ENCODE measurements around the gene STXBP6. TPM values are rescaled to one million over a fixed set of nuclear protein-coding genes. Genes with fewer than 3 reads are reported as not detected.
"Not testable (repeated sequence)": the region's sequence is repeated elsewhere in the genome, so short reads cannot be mapped to it uniquely, and the experiment has no call there.

The STXBP6 gene
- total RNA-seq, 2 donors from 2014 or later: 0.49 TPM; not detected in 1

DNA sequence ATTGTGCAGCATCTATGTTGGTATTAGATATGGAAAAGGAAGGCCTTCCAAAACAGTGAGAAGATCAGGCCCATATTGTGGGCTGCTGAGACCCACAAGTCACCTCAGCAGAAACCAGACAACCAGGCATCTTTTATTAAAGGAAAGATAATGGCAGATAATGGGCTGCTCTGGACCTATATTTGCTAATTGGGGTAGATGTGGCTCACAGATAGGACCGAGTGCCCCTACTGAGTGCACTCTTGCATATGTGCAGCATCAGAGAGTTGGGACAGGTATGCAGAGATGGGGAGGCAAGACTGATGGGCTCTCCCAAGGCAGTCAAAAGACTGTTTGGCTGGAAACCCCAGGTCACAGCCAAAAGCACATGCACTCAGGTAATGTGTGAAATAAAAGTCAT lies 266.2 kb downstream of the STXBP6 start:
- DNase-seq (ENCODE audit: low spot score in 2 of 2) (no peak), ATAC-seq (no peak)
- H3K9me3 Mint-ChIP-seq: no peaks in the 10 kb centered on the region
- no peak overlapping the region for H3K27ac Mint-ChIP-seq
- no peaks in the 10 kb centered on the region for H3K36me3 Mint-ChIP-seq

DNA sequence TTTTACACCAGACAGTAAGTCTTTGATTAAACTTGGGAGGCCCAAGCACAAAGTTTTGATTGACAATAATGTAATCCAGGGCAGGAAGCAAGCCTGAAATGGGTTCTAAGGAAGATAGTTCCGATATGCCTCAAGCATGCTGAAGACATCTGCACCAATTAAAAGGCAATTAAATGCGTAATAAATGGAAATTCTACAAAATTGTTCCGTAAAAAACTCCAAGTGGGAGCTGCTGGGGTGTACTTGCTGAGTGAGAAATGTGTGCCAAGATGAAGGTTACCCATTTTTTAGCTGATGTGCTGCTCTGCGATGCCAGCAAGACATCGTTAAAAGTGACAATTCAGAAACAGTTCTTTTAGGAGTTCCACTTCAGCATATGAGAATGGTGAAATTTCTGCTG lies 269.7 kb downstream of the STXBP6 start:
- ATAC-seq (no peak), DNase-seq (ENCODE audit: low spot score in 2 of 2) (no peak)
- H3K36me3 Mint-ChIP-seq: no peaks in the 10 kb centered on the region
- H3K27ac Mint-ChIP-seq: no peak overlapping the region
- H3K9me3 Mint-ChIP-seq: no peaks in the 10 kb centered on the region

DNA sequence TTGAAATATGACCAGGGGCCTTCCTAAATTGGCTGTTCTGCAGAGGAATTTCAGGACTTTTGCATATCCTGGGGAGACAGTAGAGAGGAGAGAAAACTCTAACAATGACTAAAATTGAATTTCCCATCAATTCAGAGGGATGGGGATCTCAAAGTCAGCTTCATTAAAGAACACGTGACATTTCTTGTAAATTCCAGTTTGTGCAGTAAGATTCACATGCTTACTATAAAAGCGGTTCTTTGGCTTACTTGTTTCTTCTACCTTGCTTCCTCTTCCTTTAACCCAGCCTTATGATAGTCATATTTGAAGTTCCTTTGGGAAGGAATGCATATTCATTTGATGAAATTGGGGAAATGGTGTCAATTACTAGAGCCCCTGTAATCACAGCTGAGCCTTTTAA lies 272.3 kb downstream of the STXBP6 start:
- ATAC-seq (no peak), DNase-seq (ENCODE audit: low spot score in 2 of 2) (no peak)
- Mint-ChIP-seq H3K9me3 (no peaks in the 10 kb centered on the region), H3K36me3 (no peaks in the 10 kb centered on the region), H3K27ac (no peak overlapping the region)

DNA sequence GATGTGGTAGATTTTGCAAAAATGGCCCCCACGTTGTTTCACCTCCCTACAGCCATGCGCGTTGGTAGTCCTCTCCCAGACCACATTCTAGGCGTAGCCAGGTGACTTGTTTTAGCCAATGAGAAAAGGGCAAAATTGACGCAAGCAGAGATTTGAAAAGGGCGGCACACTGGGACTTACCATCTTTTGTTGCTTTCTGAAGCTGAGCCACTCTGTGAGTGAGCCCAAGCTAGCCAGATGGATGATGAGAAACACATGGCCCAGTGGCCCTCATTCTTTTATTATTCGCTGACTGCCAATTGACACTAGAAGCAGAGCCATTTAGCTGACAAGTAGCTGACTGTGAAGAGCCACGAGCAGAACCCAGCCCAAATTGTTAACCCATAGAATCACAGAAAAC lies 274.0 kb downstream of the STXBP6 start:
- no peaks in the 10 kb centered on the region for H3K9me3 Mint-ChIP-seq

DNA sequence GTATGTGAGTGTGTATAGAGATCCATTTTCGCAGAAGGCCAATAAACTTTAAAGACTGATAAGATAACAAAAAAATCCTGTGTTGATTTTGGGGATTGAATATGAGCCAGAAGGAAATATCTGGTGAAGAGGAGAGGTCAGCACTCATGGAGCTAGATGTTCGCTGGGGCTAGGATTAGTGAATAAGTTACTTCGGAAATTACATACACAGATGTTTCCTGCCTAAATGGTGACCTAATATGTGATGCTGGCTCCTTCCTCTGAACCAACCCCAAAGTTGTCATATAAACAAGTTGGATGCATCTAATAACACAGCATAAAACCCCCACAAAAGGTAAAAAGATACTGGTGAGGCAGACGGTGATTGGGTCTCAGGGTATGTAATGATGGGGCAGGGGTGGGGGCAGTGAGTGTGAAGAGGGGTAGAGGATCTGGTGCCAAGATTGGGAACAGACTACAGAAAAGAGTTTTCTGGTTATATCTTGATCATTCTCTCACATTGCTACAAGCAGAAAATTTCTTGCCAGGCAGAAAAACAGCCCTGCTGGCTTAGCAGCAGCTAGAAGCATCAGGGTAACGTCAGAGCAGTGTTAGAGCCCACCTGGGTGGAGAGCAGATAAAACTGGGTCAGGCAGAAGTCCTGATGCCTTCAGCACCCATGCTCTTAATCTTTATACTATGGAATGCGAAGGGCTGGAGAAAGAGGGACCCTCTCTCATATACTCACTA lies 275.6 kb downstream of the STXBP6 start:
- DNase-seq (ENCODE audit: low spot score in 2 of 2) (no peak), ATAC-seq (no peak)
- Mint-ChIP-seq H3K9me3 (peaks cover 0 to 4% of the 10 kb centered on the region in 2 donors), H3K27ac (no peak overlapping the region), H3K36me3 (peaks cover 0 to 5% of the 10 kb centered on the region in 2 donors)

More for the DNA sequence above, 274.0 kb downstream of the STXBP6 start:
- Mint-ChIP-seq H3K27ac (no peak overlapping the region), H3K36me3 (no peaks in the 10 kb centered on the region)
- no peak for ATAC-seq
- DNase-seq (ENCODE audit: low spot score in 2 of 2): no peak

- ATAC-seq; H3K9me3 Mint-ChIP-seq; H3K27ac Mint-ChIP-seq; DNase-seq (ENCODE audit: low spot score in 2 of 2): not testable (repeated sequence)
- peaks cover 0 to 10% of the 10 kb centered on the region in 2 donors for H3K36me3 Mint-ChIP-seq
These were observed 276.4 kb downstream of the STXBP6 start for GRCh38 chr14:24773564-24773963.

- H3K9me3 Mint-ChIP-seq: peaks cover 0 to 10% of the 10 kb centered on the region in 2 donors
- DNase-seq (ENCODE audit: low spot score in 2 of 2) (no peak), ATAC-seq (no peak)
- no peak overlapping the region for H3K27ac Mint-ChIP-seq
- peaks cover 0 to 10% of the 10 kb centered on the region in 2 donors for H3K36me3 Mint-ChIP-seq
These were observed 283.5 kb downstream of the STXBP6 start for GRCh38 chr14:24766434-24766833.

DNA sequence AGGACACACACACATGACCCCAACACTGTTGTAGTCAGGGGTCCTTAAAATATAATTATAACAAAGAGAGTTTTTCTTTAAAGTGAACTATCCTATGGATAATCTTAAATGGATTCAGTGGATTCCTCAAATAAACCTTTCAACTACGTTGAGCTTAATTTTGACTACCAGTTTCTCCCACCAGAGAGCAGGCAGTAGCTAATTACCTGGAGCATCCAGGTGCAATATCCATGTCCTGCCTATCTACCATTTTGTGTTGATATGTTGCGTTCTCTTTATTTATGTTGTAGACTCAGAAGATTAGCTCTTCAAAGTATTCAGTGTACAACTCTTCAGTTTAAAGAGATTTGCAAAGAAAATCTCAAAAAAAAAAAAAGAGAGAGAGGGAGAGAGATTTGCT lies 288.8 kb downstream of the STXBP6 start:
- Mint-ChIP-seq H3K36me3 (no peaks in the 10 kb centered on the region), H3K9me3 (peaks cover 0 to 7% of the 10 kb centered on the region in 2 donors), H3K27ac (no peak overlapping the region)
- no peak for ATAC-seq
- DNase-seq (ENCODE audit: low spot score in 2 of 2): no peak

Measured in activated naive CD4-positive, alpha-beta T cell treated with anti-CD3 and anti-CD28 coated beads, Interleukin-2, amount 50 U/mL, for 72 hours (primary cell).